Measurements from ENCODE around the gene RHBDL1.

The RHBDL1 gene

GRCh38 chr16:634051-634670, 41.3 kb upstream of the RHBDL1 start:
- Histone ChIP-seq H3K18ac (ENCODE audit: low read length) (no peak overlapping the region), H3K4me1 (ENCODE audit: control insufficient read depth in 2 of 2, insufficient read depth in 1 of 2, low read depth in 1 of 2, low read length in 2 of 2) (peaks cover 32 to 41% of the 10 kb centered on the region in 2 donors), H3K9me3 (replicated peaks in 1 of 2; ENCODE audit: control insufficient read depth in 2 of 2, insufficient read depth in 1 of 2, low read depth in 1 of 2, low read length in 2 of 2) (no peaks in the 10 kb centered on the region), H3K23ac (ENCODE audit: low read depth, low read length, poor library complexity) (peak overlapping the region; percentile 65), H3K79me1 (ENCODE audit: low read depth, low read length) (peaks cover 19% of the 10 kb centered on the region), H2BK120ac (ENCODE audit: low read depth, low read length) (no peak overlapping the region), H4K91ac (ENCODE audit: low read depth, low read length, poor library complexity) (no peak overlapping the region), H2BK12ac (ENCODE audit: low read length) (no peak overlapping the region), H2AK5ac (ENCODE audit: low read depth, low read length) (peak overlapping the region; percentile 35), H4K8ac (ENCODE audit: low read depth, low read length) (no peak overlapping the region), H3K27ac (replicated peaks; ENCODE audit: low read length) (no peak overlapping the region), H2BK15ac (ENCODE audit: low read length) (no peak overlapping the region), H3K14ac (ENCODE audit: low read length) (no peak overlapping the region), H3K36me3 (replicated peaks in 1 of 2; ENCODE audit: control insufficient read depth in 2 of 2, insufficient read depth in 2 of 2, low read length in 2 of 2) (peaks cover 12 to 25% of the 10 kb centered on the region in 2 donors), H3K4me2 (ENCODE audit: insufficient read depth, low read length, poor library complexity, severe bottlenecking) (no peak overlapping the region), H2AFZ (ENCODE audit: low read length) (no peak overlapping the region), H2BK5ac (ENCODE audit: low read length) (peak overlapping the region; percentile 95), H3K4me3 (ENCODE audit: low read length in 2 of 2) (peak overlapping the region; percentile 13 to 99), H3K9ac (ENCODE audit: low read depth, low read length, poor library complexity) (peak overlapping the region; percentile 44), H3K27me3 (ENCODE audit: control insufficient read depth in 3 of 3, insufficient read depth in 3 of 3, low read depth in 1 of 3, low read length in 3 of 3) (peaks cover 0 to 1% (median 0%) of the 10 kb centered on the region in 3 experiments), H3K4ac (ENCODE audit: low read length) (no peak overlapping the region)
- DNase-seq (ENCODE audit: low spot score) = no peak
- no CpG with 5 or more reads among the region's 22 CpGs for WGBS, 2 donors (ENCODE audit: extremely low coverage in 2 of 2, insufficient read length in 2 of 2, insufficient replicate concordance in 1 of 2)

GRCh38 chr16:634996-635395, 40.5 kb upstream of the RHBDL1 start:
- Histone ChIP-seq H2BK12ac (ENCODE audit: low read length) (no peak overlapping the region), H3K9ac (ENCODE audit: low read depth, low read length, poor library complexity) (no peak overlapping the region), H3K23ac (ENCODE audit: low read depth, low read length, poor library complexity) (peak overlapping the region; percentile 73), H3K4me1 (ENCODE audit: control insufficient read depth in 2 of 2, insufficient read depth in 1 of 2, low read depth in 1 of 2, low read length in 2 of 2) (peaks cover 25 to 36% of the 10 kb centered on the region in 2 donors), H3K4me3 (ENCODE audit: low read length in 2 of 2) (peak overlapping the region in 1 of 2 donors; percentile 99), H3K4me2 (ENCODE audit: insufficient read depth, low read length, poor library complexity, severe bottlenecking) (no peak overlapping the region), H3K36me3 (replicated peaks in 1 of 2; ENCODE audit: control insufficient read depth in 2 of 2, insufficient read depth in 2 of 2, low read length in 2 of 2) (peaks cover 12 to 25% of the 10 kb centered on the region in 2 donors), H3K14ac (ENCODE audit: low read length) (no peak overlapping the region), H3K9me3 (replicated peaks in 1 of 2; ENCODE audit: control insufficient read depth in 2 of 2, insufficient read depth in 1 of 2, low read depth in 1 of 2, low read length in 2 of 2) (no peaks in the 10 kb centered on the region), H3K79me1 (ENCODE audit: low read depth, low read length) (peaks cover 19% of the 10 kb centered on the region), H3K4ac (ENCODE audit: low read length) (no peak overlapping the region), H2AK5ac (ENCODE audit: low read depth, low read length) (peak overlapping the region; percentile 92), H4K91ac (ENCODE audit: low read depth, low read length, poor library complexity) (no peak overlapping the region), H4K8ac (ENCODE audit: low read depth, low read length) (no peak overlapping the region), H3K18ac (ENCODE audit: low read length) (no peak overlapping the region), H3K27me3 (ENCODE audit: control insufficient read depth in 3 of 3, insufficient read depth in 3 of 3, low read depth in 1 of 3, low read length in 3 of 3) (peaks cover 0 to 1% (median 0%) of the 10 kb centered on the region in 3 experiments), H3K27ac (replicated peaks; ENCODE audit: low read length) (no peak overlapping the region), H2BK120ac (ENCODE audit: low read depth, low read length) (no peak overlapping the region), H2BK15ac (ENCODE audit: low read length) (no peak overlapping the region), H2BK5ac (ENCODE audit: low read length) (peak overlapping the region; percentile 95), H2AFZ (ENCODE audit: low read length) (no peak overlapping the region)
- no CpG with 5 or more reads among the region's 7 CpGs for whole genome bisulfite sequencing, 2 donors (ENCODE audit: extremely low coverage in 2 of 2, insufficient read length in 2 of 2, insufficient replicate concordance in 1 of 2)
- no peak for DNase-seq (ENCODE audit: low spot score)

- Histone ChIP-seq H3K27me3 (ENCODE audit: control insufficient read depth in 3 of 3, insufficient read depth in 3 of 3, low read depth in 1 of 3, low read length in 3 of 3) (peaks cover 0 to 1% (median 0%) of the 10 kb centered on the region in 3 experiments), H3K36me3 (replicated peaks in 1 of 2; ENCODE audit: control insufficient read depth in 2 of 2, insufficient read depth in 2 of 2, low read length in 2 of 2) (peaks cover 12 to 25% of the 10 kb centered on the region in 2 donors), H2BK5ac (ENCODE audit: low read length) (peak overlapping the region; percentile 95), H3K18ac (ENCODE audit: low read length) (peak overlapping the region; percentile 96), H3K9me3 (replicated peaks in 1 of 2; ENCODE audit: control insufficient read depth in 2 of 2, insufficient read depth in 1 of 2, low read depth in 1 of 2, low read length in 2 of 2) (no peaks in the 10 kb centered on the region), H2BK15ac (ENCODE audit: low read length) (peak overlapping the region; percentile 92), H3K9ac (ENCODE audit: low read depth, low read length, poor library complexity) (peak overlapping the region; percentile 97), H2BK12ac (ENCODE audit: low read length) (peak overlapping the region; percentile 63), H4K91ac (ENCODE audit: low read depth, low read length, poor library complexity) (no peak overlapping the region), H2AFZ (ENCODE audit: low read length) (peak overlapping the region; percentile 72), H2BK120ac (ENCODE audit: low read depth, low read length) (peak overlapping the region; percentile 87), H2AK5ac (ENCODE audit: low read depth, low read length) (peak overlapping the region; percentile 92), H3K79me1 (ENCODE audit: low read depth, low read length) (peaks cover 19% of the 10 kb centered on the region), H3K14ac (ENCODE audit: low read length) (peak overlapping the region; percentile 89), H4K8ac (ENCODE audit: low read depth, low read length) (peak overlapping the region; percentile 96), H3K4me3 (ENCODE audit: low read length in 2 of 2) (peak overlapping the region; percentile 99 to 100), H3K4ac (ENCODE audit: low read length) (no peak overlapping the region), H3K27ac (replicated peaks; ENCODE audit: low read length) (peak overlapping the region; percentile 49), H3K23ac (ENCODE audit: low read depth, low read length, poor library complexity) (peak overlapping the region; percentile 99), H3K4me1 (ENCODE audit: control insufficient read depth in 2 of 2, insufficient read depth in 1 of 2, low read depth in 1 of 2, low read length in 2 of 2) (peaks cover 20 to 34% of the 10 kb centered on the region in 2 donors), H3K4me2 (ENCODE audit: insufficient read depth, low read length, poor library complexity, severe bottlenecking) (peak overlapping the region; percentile 88)
- no CpG with 5 or more reads among the region's 55 CpGs for WGBS, 2 donors (ENCODE audit: extremely low coverage in 2 of 2, insufficient read length in 2 of 2, insufficient replicate concordance in 1 of 2)
- DNase-seq (ENCODE audit: low spot score) = no peak
Measured at GRCh38 chr16:635573-636205, 39.8 kb upstream of the RHBDL1 start.

Measured in neuronal stem cell (in vitro differentiated cells).